ENCODE measurements around the gene CTPS2.
"Not testable (repeated sequence)": the region's sequence is repeated elsewhere in the genome, so short reads cannot be mapped to it uniquely, and the experiment has no call there.

The CTPS2 gene, protein sequence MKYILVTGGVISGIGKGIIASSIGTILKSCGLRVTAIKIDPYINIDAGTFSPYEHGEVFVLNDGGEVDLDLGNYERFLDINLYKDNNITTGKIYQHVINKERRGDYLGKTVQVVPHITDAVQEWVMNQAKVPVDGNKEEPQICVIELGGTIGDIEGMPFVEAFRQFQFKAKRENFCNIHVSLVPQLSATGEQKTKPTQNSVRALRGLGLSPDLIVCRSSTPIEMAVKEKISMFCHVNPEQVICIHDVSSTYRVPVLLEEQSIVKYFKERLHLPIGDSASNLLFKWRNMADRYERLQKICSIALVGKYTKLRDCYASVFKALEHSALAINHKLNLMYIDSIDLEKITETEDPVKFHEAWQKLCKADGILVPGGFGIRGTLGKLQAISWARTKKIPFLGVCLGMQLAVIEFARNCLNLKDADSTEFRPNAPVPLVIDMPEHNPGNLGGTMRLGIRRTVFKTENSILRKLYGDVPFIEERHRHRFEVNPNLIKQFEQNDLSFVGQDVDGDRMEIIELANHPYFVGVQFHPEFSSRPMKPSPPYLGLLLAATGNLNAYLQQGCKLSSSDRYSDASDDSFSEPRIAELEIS

GRCh38 chrX:16712548-16713155 is at the start of gene CTPS2:
CTPS2 (minus strand) TSS chrX:16712669; CDS start chrX:16702902, 9,767 bp downstream.
- DNase-seq (ENCODE audit: low read depth) = peak; percentile 59
- TF ChIP-seq CTCF (conservative IDR thresholded peaks at IDR 0.05; ENCODE audit: control insufficient read depth, insufficient read depth, low read depth, low read length) = no peak
- peak within 1 kb of the TSS; percentile 64 for H3K4me3 ChIP-seq (ENCODE audit: control insufficient read depth, low read depth, low read length)

GRCh38 chrX:16761500-16761899 is 49.0 kb upstream of the CTPS2 start:
- DNase-seq (ENCODE audit: low read depth); H3K4me3 ChIP-seq (ENCODE audit: control insufficient read depth, low read depth, low read length): not testable (repeated sequence)

- no peak overlapping the region for H3K4me3 ChIP-seq (ENCODE audit: control insufficient read depth, low read depth, low read length)
- TF ChIP-seq CTCF (conservative IDR thresholded peaks at IDR 0.05; ENCODE audit: control insufficient read depth, insufficient read depth, low read depth, low read length) = no peak
- no peak for DNase-seq (ENCODE audit: low read depth)
Measured at GRCh38 chrX:16756724-16757123, 44.3 kb upstream of the CTPS2 start.

DNA sequence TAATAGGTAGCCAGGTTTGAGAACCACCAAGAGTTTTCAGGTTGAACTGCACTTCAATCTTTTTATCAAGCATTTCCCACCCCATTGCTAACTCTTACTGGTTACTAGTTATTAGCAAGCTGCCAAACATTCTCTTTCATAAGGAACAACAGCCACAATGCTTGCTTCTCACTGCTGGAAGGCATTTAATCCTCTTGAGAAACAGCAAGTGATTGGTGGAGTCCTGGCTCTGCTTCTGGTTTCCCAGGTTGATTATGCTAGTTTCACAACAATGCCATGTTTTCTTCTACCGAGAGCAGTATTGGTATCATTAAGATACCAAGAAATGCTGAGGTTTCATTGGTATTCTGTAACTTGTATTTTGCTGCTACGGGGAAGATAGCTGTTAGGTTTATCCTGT is 41.5 kb upstream of the CTPS2 start:
- H3K4me3 ChIP-seq (ENCODE audit: control insufficient read depth, low read depth, low read length) = no peak overlapping the region
- no peak for TF ChIP-seq CTCF (conservative IDR thresholded peaks at IDR 0.05; ENCODE audit: control insufficient read depth, insufficient read depth, low read depth, low read length)
- no peak for DNase-seq (ENCODE audit: low read depth)

GRCh38 chrX:16750136-16750535 is 37.7 kb upstream of the CTPS2 start:
- no peak for DNase-seq (ENCODE audit: low read depth)
- no peak for TF ChIP-seq CTCF (conservative IDR thresholded peaks at IDR 0.05; ENCODE audit: control insufficient read depth, insufficient read depth, low read depth, low read length)
- no peak overlapping the region for H3K4me3 ChIP-seq (ENCODE audit: control insufficient read depth, low read depth, low read length)

DNA sequence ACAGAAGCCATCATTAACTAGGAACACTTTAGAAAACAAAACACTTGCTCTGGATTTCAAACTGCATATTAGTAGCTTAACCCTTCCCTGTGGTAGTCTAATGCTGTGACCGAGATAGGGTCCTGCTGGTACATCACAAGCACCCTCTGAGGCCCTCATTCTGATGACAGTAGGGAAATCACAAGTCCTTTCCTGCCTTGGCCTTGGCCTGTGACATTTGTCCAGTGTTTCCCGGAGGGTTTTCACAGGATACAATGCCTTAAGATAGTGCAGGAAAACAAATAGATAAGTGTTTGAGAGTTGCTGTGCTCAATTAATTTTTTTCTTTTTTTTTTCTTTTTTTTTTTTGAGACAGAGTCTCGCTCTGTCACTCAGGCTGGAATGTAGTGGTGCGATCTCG is 36.0 kb upstream of the CTPS2 start:
- no peak overlapping the region for H3K4me3 ChIP-seq (ENCODE audit: control insufficient read depth, low read depth, low read length)
- DNase-seq (ENCODE audit: low read depth) = no peak
- TF ChIP-seq CTCF (conservative IDR thresholded peaks at IDR 0.05; ENCODE audit: control insufficient read depth, insufficient read depth, low read depth, low read length) = no peak

DNA sequence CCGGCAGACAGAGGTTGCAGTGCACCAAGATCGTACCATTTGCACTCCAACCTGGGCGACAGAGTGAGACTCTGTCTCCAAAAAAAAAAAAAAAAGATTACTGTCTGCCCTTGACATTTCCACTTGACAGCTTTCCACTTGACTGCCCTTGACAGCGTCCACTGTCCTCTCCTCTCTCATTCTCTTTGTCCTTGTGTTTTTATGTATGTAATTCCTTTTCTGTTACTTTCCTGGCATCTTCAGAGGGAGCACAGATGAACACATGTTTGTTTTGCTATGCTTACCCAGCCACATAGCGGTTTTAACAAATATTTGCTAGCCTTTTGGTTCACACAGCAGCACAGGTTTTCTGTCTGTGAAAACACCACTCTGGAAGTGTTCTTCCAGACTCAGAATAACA is 33.2 kb upstream of the CTPS2 start:
- no peak overlapping the region for H3K4me3 ChIP-seq (ENCODE audit: control insufficient read depth, low read depth, low read length)
- no peak for DNase-seq (ENCODE audit: low read depth)
- no peak for TF ChIP-seq CTCF (conservative IDR thresholded peaks at IDR 0.05; ENCODE audit: control insufficient read depth, insufficient read depth, low read depth, low read length)
